HG03066 (cell line): ENCODE measurements around the gene CEND1.

Experiments used
- ATAC-seq: cut with Tn5 transposase; IDR thresholded peaks from one replicate; pipeline ENCODE4 v1.9.1; 2021; ENCODE audit warnings: low read depth; ENCODE audit not compliant: unreplicated experiment

The CEND1 gene

DNA sequence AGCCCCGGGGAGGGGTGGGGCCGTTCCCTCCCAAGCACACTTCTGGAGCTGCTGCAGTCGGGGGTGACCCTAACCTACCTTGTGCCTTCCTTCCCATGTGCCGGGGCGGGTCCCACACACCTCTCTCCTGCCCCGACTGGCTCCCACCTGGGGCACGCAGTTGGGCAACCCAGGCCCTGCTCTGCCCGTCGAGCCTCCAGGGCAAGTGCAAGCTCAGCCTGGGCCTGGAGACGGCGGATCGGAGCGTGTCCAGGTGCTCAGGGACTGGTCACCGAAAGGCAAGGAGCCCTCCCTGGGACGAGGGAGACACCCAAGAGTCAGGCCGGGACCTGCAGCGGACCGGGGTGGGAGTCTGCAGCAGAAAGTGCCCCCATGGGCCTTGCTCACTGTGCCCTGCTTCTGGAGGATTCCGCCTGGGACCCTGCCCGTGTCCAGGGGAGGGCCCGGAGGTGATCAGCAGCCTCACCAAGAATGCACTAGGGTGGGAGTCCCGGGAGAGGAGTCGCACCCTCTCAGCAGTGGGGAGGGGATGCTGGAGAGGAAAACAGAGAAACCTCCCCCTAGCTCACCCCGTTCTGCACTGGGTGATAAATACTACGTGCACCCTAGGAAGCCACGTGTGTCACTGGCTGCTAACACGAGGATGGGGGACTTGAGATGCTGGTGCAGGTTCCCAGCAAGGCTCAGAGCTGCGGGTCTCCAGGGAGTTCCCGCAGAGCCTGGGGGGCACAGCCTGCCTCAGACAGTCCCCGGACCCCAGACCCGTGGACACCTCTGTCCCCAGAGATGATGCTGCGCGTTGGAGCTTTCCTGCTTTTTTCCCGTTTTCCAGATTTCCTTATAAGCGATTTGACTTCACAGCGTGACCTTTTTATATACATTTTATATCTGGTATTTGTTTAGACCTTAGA, 7.4 kb downstream of the CEND1 start:
- ATAC-seq = no peak

DNA sequence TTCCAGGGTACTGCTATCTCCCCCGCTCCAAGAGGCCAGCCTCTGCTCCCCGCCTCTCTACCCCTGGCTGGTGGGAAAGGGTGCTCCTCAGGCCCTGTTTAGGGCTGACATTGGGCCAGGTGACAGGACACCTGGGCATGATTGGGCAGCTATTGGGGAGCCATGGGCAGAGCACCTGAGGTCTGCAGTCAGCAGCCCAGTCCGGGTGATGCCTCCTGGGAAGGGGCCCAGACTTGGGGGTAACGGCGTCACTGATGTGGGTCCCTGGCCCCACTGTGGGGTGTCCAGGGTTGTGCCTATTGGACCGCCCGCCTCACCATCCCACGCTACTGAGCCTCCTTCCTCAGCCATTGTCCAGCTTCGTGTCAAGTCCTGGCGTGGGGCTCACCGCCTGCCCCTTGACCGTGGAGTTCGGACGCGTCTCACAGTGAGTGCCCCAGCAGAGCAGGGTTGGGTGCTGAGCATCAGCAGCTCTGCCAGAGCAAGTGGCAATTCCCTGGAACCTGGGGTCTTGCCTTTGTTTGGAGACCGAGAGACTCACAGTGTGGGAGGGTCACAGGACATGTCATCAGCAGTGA, 9.8 kb downstream of the CEND1 start:
- ATAC-seq = no peak

DNA sequence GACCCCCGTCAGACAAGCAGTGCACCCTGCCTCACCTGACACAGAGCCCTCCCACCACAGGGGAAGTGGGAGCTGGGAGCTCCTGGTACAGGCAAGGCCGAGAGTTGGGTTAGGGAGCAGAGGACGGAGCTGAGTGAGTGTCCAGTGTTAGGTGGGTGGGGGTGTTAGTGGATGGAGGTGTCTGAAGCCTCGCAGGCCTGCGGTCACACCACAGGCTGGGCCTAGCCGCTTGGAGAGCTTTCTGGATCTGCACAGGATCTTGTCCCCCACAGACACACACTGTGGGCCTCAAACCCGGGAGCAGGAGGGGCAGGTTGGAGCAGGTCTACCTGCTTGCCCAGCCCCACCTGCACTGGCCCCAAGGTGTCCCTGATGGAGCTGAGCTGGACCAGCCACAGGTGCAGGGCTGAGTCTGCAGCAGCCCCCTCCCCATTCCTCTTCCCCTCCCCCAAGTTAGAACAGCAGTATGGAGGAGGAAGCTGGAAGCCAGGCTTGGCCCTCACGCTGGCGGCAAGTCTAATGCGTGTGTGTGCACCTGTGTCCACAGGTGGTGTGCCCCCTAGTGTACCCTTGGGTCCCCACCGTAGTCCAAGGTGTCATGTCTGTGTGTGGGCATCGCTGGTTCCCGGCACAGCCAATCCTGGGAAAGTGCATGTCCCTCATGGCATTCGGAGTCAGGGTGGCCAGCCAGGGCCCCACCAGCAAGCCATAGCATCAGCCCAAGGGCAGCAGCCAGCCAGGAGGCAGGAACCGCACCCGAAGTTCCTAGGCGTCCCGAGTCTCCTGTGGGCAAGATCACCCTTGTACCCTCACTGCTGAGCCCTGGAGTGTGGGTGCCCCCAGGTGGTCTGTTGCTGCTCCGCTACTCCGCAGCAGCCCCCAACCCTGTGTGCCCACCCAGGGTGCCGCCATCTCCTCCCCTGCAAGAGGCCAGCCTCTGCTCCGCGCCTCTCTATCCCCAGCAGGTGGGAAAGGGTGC, 10.6 kb downstream of the CEND1 start:
- ATAC-seq = no peak

DNA sequence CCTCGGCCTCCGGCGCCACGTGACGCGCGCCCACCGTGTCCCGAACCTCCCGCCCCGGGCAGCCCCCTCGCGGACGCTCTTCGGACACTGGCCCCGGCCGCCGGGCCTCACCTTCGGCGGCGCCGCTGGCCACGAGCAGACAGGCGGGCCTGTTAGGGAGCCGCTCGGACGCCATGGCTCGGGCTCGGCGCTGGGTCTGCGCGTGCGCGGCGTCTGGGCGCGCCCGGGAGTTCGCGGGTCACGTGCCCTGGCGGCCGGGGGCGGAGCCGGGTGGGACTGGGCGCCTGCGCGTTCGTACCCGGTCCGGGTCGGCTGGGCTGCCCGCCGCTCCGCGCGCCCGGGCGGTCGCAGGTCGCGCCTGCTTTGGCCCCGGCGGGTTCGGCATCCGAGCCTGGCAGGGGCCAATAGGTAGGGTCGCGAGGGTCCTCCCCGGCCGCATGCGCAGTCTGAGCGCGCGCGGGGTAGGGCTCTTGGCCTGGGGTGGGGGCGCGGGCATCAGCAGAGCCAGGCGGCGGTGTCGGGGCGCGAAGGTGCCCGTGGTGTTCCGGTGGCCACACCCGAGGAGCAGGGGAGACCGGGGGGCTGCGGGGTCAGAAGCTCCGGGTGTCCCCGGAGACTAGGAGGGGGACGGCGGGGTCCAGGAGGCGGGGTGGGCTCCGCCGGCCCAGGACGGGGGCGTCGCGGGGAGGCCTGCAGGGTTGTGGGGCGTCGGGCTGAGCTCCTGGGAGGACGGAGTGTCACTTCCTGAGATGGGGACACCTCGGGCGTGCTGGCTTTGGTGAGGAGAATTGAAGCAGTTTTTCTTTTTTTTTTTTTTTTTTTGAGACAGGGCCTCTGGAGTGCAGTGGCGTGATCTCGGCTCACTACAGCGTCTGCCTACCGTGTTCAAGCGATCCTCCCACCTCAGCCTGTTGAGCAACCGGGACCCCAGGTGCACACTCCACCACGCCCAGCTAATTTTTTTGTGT, 12.3 kb downstream of the CEND1 start, which contains the start of gene GATD1:
TSS of gene GATD1 (minus strand) at position 200 of the 968 bp plus-strand sequence. CDS start at position 175, 25 bp downstream.
- peak; percentile 65 for ATAC-seq

DNA sequence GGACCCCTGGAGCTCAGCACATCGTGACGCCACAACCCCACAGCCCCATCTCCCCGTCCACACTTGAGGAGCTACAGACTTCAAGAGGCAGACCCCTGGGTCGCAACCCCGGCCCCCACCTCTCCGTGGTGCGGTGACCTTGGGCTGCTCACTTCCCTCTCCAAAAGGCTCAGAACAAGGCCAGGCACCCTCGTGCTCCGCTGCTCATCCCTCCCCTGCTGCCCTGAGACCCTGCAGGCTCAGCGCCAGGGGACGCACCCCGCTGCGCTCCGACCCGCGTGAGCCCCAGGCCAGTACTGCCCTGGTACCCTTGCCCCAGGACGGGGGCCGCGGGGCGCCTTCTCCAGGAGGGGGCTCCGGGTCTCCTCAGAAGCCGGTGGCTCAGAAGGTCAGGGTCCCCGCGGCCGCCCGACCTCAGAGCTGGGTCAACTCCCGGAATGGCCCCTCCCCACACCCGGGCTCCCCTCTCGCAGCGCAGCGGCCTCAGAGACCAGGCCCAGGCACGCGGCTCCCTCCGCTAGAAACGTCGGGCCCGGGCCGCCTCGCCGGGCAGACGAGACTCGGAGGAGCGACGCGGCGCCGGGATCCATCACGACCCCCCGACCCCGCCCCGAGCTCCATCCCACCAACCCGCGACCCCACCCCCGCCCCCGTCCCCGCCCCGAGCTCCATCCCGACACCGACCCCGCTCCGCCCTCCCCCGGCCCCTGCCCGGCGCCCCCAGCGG, 13.2 kb downstream of the CEND1 start:
- peak; percentile 35 for ATAC-seq

DNA sequence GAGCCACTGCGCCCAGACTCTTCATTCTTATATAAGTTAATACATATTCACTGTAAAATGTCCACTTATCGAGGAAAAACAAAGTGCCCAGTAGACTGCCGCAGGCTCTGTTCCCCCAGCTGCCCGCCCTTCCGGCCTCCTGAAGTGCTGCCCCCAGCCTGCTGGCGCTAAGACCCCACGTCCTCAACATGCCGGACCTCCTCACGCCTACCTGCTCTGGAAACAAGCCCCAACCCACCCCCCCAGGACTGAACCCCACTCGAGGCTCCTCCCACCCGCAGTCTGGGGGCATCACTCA, 13.7 kb downstream of the CEND1 start:
- ATAC-seq = no peak

DNA sequence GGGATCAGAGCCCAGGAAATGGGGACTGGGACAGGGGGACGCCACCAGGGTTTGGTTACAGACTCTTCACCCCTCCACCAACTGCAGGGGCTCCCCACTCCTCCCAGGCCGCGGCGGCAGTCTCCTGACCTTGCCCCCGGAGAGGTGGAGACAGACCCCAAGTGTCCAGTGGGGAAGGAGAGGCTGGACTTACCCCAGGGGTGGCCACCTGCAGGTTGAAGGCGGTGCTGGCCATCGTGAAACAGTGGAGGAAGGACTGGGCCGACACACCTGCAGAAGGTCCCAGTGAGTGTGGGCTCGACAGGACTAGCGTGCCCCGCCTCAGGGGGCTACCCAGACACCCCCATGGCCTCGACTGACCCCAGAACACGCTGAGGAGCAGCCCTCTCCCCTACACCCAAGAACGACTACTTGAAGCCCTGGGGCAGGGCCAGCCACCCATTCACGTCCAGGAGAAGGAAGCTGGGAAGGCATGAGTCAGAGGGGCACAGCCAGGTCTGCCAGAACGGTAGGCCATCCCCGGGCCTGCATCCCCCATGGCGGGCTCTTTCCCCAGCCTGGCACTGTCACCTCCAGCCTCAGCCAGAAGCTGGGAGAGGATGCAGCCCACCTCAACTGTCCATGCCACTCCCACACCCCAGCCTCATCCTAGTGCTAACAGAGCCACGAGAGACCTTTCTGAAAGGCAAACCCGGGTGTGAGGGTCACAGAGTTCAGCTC, 14.9 kb downstream of the CEND1 start:
- no peak for ATAC-seq

DNA sequence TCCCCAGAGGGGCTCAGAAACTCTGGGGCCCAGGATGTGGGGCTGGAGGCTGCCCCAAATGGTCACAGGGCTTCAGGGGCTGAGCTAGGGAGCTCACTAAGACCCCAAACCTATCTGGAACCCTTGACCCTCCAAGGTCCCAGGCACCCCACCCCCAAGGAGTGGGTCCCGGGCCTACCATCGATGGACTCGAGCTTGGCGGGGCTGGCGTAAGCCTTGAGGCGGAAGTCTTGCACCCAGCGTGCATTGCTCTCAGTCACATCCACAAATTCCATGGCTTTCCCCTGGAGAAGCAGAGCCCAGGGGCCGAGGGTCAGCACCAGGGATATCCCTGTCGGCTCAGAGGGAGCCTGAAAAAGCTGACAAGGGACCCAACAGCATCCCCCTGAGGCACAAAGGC, 16.1 kb downstream of the CEND1 start:
- no peak for ATAC-seq

DNA sequence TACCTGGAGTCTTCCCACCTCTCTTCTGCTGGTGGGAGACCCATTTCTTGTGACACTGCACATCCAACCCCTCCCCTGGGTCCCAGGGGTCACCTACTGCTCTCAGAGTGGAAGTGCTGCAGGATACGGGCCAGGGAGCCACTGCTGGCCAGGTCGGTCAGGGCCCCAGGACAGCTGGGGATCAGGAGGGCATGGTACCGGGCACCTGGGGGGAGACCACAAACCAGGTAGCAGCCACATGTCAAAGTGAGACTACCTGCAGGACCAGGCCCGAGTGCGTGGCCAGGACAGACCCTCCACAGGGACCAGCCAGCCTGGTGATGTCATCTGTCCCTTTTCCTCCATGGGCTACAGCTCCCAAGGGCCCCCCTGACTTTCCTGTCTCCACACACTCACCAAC, 16.5 kb downstream of the CEND1 start:
- no peak for ATAC-seq

DNA sequence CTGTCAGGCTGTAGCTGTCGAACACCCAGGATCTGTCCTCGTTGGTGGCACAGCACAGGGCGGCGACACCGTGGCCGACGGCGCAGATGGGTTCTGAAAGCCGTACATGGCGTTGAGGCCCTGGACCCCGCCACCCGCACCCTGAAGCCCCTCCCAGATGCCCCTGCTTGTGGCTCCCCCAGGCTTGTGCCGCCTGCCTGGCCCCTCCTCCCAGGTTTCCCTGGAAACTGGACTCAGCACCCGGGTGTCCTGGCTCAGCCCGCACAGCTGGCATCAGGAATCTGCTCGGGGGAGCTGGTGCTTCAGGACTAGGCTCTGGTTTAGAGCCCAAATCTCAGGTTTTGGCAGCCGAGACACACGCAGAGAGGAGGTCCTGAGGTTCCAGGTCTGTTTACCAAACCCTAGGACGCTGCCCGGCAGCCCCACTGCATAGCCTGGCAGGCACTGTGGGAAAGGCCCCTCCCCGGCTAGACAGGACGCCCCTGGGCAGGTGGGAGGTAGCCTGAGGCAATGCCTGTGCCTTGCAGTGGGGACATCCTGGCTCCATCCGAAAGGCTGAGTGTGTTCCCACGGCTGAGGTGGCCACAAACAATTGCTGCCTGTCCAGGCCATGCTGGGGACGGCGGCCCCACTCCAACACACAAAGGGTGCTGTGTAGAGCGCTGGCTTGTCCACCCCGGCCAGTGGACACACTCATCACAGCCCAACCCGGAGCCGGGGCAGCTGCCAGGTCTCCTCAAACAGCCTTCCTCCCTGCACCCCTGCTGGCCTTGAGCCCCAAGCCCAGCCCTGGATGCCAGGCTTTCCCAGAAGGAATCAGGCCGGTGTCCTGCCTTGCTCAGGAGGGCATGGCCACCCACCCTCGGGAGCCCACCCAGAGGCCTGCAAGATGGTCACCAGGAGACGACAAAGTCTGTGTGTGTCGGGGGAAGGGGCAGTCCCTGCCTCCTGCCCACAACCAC, 17.2 kb downstream of the CEND1 start:
- no peak for ATAC-seq

DNA sequence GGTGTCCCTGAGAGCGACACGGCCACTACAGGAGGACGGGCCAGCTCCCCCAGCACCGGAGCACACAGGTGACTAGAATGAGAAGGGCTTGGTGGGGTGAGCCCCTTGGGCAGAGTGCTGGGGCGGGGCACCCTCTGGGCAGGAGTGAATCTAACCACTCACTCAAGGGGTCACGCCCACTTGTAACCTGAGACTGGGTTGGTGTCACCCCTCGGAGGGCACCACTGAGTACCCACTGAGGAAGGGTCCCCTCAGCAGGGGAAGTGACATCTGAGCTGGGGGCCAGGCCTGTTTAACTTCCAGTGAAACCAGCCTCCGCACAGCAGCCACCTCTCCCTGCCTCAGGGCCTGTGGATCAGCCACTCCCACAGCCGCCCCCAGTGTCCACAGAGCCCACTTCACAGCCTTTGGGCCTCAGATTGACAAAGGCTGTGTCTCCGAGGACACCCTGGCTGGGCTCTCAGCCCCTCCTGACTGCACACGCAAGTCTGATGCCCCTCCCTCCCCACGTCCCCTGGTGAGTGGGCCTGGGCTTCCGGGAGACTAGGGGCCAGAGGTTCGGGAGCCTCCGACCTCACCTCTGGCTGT, 18.2 kb downstream of the CEND1 start:
- ATAC-seq = no peak

DNA sequence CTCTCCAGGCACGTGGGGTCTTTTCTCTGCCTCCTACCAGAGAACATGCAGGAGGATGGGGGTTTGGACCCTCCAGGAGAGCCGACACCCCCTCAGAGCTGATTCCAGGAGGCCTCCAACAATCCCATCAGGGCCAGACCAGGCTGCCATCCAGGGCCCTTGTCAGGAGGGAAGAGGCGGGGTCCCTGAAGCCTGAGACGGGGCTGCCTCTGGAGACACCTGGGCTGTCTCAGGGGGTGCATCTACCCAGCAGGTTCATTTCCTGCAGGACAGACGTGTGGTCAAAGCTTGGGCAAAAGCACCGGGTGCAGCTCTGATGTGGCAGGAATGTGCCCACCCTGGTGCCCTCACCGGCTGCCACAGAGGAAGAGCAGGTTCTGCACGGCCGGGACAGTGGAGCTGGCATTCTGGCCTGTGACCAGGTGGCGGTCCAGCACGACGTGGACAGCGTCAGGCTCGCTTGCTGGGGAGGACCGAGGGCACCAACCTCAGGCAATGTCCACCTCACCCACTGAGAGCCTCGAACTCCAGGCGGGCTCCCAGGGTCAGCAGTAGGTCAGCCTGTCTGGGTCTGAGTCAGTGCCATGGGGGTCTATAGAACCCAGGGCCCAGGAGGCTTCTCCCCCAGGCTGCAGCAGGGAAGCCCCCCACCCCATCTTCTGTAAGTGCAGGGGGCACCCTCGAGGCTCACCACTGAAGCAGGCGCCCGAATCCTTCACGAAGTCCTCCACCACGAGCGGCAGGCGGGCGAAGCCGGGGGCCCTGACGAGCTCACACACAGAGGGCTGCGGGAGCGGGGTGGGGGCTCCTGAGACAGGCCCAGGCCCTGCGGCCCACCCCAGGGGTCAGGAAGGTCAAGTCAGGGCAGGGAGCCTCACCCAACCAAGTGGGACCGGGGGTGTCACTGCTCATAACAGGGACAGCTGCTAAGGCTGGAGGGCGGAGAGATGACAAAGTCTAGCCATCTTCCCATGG, 19.0 kb downstream of the CEND1 start:
- ATAC-seq = no peak

DNA sequence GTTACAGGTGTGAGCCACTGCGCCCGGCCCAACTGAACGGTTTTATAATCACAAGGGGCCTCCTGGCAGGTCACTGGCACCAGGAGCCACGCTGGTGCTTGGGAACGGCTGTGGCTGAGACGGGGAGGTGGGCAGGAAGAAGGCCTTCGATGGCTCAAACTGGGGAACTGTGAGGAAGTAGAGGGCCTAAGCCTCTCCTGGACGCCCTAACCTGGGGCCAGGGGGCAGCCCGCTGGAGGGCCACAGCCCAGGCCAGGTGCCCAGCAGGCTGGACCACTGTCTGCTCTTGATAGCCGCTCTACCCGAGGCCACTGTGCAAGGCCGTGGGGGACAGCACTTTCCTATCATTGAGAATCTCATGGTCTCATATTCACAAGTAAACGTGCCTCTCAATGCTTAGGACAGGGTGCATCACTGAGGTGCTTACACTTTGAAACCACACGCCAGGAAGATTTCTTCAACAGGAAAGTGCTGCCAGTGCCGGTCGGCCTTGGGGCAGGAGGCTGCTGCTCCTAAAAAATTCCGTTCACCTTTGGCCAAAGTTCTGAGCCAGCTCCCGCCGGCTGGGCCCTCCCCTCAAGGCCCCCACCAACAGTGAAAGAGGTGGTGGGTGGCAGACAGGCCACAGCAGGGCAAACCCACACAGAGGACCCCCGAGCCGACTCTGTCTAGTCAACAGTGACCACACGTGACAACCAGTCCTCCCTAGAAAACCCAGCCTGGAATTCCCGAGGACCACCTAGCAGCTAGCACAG, 19.8 kb downstream of the CEND1 start:
- ATAC-seq = no peak

DNA sequence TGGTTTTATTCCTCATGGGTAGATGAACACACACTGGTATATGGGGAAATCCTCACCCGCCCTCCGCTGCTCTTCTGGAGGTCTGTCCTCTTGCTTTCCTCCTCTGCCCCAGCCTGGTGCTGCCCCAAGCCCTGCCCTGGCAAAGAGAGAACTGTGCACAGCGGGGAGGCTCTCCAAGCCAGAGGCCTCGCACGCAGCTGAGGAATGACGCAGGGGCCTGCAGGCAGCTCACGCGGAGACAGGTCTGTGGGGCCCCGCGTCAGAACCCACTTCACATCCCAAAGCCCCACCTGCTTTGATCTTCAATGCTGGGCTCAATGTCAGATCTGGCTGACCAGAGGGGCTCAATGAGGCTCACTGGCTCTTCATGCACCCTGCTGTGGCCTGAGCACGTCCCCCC, 22.7 kb downstream of the CEND1 start:
- ATAC-seq = no peak

DNA sequence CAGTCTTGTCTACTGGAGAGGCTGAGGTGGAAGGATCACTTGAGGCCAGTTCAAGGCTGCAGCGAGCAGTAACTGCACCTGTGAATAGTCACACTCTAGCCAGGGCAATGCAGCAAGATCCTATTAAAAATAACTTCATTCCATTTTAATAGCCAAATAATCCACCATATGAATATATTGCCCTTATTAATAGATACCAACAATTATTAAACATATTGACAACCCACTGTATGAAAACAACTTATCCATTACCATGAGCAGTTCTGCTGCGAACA, 23.0 kb downstream of the CEND1 start:
- no peak for ATAC-seq
